Activated T-helper 2 cell treated with anti-CD3 and anti-CD28 coated beads, Interferon-gamma antibody, Interleukin-2, Interleukin-4, amounts not matched to agents 10 μg/mL and 5 μg/mL and 100 μg/mL, durations not matched to agents 14 hours and 24 hours and 36 hours (primary cell): ENCODE data around the gene IL17RB. TPM values are rescaled to one million over a fixed set of nuclear protein-coding genes. Genes with fewer than 3 reads are reported as not detected.

ENCODE experiments used
- DNase-seq: peaks from one replicate; pipeline ENCODE4 v3.0.0; 2021; ENCODE audit warnings: low spot score
- H3K27ac Mint-ChIP-seq: one replicate; pipeline ENCODE4 v1.8.0; 2021; ENCODE audit warnings: mixed read lengths
- H3K27me3 Mint-ChIP-seq: one replicate; pipeline ENCODE4 v1.8.0; 2021; ENCODE audit warnings: low read depth, mixed read lengths
- H3K36me3 Mint-ChIP-seq: one replicate; pipeline ENCODE4 v1.8.0; 2021; ENCODE audit warnings: low read depth, mixed read lengths
- H3K4me1 Mint-ChIP-seq: one replicate; pipeline ENCODE4 v1.8.0; 2021; ENCODE audit warnings: low read depth, mixed read lengths
- H3K4me3 Mint-ChIP-seq: one replicate; pipeline ENCODE4 v1.8.0; 2021; ENCODE audit warnings: low read depth, mild to moderate bottlenecking, moderate library complexity, mixed read lengths
- H3K9me3 Mint-ChIP-seq: one replicate; pipeline ENCODE4 v1.8.0; 2021; ENCODE audit warnings: mixed read lengths
- intact Hi-C: fragments of 100-400 bp; cut with micrococcal nuclease; formaldehyde crosslinking; loops from one replicate; pipeline ENCODE4 v1.15.1; 2023
- total RNA-seq: library from RNA; stranded (reverse); gene quantifications from 2 replicates; pipeline ENCODE4 v1.2.3, GENCODE V29; 2022

Gene IL17RB
- total RNA-seq, 1 donor from 2014 or later: 33.3 TPM

DNA sequence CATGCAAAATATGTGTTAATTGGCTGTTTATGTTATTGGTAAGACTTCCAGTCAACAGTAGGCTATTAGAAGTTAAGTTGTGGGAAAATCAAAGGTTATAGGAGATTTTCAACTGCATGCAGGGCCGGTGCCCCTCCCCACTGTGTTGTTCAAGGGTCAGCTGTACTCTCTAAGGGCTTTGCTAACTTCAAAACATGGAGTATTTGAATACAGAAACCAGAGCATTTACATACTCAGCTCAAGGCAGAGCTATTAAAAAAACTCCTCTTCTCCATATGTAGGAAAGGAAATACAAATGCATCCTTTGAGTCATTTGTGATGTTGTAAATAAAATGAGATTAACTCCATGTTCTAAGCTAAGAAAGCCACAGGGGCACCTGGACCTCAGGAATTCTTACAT, 16.8 kb downstream of the IL17RB start:
- intact Hi-C loops: no loop called here
- Mint-ChIP-seq H3K9me3 (no peaks in the 10 kb centered on the region), H3K4me3 (no peak overlapping the region), H3K36me3 (peaks cover 63% of the 10 kb centered on the region), H3K27me3 (no peaks in the 10 kb centered on the region), H3K4me1 (peaks cover 3% of the 10 kb centered on the region), H3K27ac (no peak overlapping the region)
- DNase-seq: no peak

DNA sequence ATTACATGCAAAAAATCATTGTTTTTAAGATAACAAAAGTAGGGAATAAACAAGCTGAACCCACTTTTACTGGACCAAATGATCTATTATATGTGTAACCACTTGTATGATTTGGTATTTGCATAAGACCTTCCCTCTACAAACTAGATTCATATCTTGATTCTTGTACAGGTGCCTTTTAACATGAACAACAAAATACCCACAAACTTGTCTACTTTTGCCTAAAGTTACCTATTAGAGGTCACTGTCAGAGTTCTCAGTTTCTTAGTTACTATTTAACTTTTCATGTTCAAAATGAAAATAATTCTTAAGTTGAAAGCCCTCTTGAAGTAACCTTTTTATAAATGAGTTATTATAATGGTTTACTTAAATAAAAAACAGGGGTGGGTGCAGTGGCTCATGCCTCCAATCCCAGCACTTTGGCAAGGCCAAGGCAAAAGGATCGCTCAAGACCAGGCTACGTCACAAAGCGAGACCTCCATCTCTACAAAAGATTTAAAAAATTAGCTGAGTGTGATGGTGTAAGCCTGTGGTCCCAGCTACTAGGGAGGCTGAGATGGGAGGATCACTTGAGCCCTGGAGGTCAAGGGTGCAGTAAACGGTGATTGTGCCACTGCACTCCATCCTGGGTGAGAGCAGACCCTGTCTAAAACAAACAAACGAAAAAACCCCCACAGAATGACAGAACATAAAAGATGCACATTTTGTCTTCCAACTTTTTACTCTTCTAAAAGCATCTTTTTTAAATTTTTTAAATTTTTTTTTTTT, 19.5 kb downstream of the IL17RB start:
- Mint-ChIP-seq H3K9me3 (no peaks in the 10 kb centered on the region), H3K36me3 (peaks cover 71% of the 10 kb centered on the region), H3K27me3 (no peaks in the 10 kb centered on the region), H3K4me3 (no peak overlapping the region), H3K27ac (no peak overlapping the region), H3K4me1 (peaks cover 3% of the 10 kb centered on the region)
- intact Hi-C loops: no loop called here
- no peak for DNase-seq

DNA sequence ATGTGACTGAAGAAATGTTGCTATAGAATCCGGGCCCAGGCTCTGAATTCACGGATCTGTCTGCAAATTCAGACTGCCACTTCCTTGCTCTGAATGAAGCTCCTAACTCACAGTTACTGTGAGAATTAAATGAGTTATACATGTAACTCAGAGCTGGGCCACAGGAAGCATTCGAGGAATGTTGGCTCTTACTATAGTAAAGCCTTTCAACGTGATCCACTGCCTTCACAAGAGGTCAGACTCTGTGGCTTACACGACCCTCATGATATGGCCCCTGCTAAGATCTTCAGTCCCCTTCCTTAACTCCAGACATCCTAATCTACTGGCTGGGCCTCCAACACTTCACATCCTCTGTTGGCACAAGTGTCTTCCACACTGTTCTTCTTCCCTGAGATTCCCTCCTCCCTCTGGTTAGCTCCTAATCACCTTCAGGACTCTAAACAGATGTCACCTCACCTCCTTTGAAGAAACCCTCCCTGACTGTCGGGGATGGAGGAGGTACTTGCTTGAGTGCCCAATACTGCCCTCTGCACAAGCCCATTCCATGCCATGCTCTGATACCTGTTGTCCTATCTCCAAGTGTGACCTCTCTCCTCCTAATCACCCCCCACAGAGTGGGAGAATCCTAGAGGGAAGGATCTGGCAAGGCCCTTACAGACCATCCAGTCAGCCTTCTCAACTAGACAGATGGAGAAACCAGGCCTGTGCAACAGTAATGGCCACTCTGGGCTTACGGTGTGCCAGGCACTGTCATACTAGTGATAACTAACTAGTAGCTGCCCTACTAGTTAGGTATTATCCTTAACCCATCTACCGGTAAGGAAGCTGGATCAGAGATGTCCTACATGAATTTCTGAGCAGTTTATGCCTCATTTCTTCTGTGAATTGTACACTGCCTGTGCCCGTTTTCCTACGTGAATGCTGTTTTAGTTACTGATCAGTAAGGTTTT, 34.3 kb downstream of the IL17RB start:
- Mint-ChIP-seq H3K27me3 (no peaks in the 10 kb centered on the region), H3K4me3 (peak overlapping the region; percentile 99), H3K36me3 (peaks cover 68% of the 10 kb centered on the region), H3K4me1 (peaks cover 22% of the 10 kb centered on the region), H3K27ac (peak overlapping the region; percentile 96), H3K9me3 (no peaks in the 10 kb centered on the region)
- intact Hi-C loops: no loop called here
- no peak for DNase-seq

DNA sequence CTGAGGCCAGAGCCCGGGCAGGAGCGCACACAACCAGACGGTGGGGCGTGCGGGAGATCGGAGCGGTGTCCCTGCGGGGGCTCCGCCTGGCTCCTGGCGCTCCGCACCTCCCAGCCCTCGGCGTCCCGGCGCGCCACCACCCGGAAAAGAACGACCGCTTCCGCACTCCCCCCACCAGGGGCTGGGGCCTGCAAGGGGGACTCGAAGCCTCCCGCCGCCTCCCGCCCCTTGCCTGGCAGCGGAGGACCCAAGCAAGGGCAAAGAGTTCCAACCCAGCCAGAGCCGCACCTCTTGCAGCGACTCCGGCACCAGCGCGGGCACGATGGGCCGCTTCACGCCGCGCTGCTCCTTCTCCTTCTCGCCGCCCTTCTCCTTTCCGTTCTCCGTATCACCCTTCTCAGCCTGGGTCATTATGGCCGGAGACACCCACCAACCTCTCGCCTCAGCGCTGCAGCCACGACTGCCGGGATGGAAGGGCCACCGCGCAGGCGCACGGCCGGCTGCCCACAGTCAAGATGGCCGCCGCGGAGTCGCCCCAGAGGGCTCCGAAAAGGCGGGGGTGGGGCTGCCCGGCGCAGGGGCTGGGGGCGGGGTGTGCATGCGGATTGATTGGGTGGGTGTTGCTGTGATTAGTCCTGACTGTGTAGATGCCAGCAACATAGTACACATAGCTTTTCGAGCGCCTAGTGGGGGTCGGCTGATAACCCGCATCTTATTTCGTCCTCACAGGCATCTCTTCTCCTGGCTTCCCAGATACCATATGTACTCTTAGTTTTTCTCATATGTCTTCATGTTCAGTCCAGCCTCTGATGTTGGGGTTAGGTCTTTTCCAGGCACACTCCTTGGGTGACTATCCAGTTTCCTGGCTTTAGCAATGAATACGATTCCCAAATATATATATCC, 35.6 kb downstream of the IL17RB start, which contains the start of gene ACTR8:
Gene ACTR8 (minus strand): TSS at position 462 of the 903 bp plus-strand sequence. CDS start 51 bp downstream, at position 411.
- peak within 1 kb of the TSS; percentile 99 for H3K4me3 Mint-ChIP-seq
- H3K36me3 Mint-ChIP-seq: peaks cover 65% of the 10 kb centered on the region
- H3K27ac Mint-ChIP-seq: peak within 1 kb of the TSS; percentile 96
- H3K4me1 Mint-ChIP-seq: peaks cover 25% of the 10 kb centered on the region
- no peaks in the 10 kb centered on the region for H3K27me3 Mint-ChIP-seq
- peak; percentile 82 for DNase-seq
- intact Hi-C loops: loop anchor here (1.0 kb wide), 1 partner anchor 9 kb away; the partner anchor contains the start of gene SELENOK
- no peaks in the 10 kb centered on the region for H3K9me3 Mint-ChIP-seq

DNA sequence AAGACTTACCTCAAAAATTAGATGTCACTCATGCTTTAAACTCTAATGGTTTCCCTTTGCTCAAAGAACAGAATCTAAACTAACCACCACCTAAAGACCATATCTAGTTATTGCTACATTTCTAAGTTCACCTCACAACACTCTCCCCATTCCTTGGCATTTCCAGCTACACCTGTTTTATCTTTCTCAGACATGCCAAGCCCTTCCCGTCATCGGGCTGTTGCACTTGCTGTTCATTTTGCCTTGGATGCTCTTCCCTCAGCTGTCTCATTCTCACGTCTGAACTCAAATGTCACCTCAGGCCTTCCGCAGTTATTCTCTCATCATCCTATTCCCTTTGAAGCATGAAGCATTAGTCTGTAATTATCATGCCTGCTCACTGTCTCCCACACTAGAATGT, 36.6 kb downstream of the IL17RB start:
- DNase-seq: no peak
- intact Hi-C loops: no loop called here
- peak overlapping the region; percentile 99 for H3K4me3 Mint-ChIP-seq

DNA sequence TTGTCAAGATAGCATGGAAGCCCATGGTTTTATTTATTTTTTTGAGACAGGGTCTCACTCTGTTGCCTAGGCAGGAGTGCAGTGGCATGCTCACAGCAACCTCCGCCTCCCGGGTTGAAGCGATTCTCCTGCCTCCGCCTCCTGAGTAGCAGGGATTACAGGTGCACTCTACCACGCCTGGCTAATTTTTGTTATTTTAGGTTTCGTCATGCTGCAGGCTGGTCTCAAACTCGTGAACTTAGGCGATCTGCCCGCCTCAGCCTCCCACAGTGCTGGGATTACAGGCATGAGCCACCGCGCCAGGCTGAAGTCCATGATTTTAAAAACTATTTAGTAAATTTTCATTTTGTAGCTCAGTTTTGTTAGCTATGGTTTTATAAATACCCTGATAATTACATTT, 38.3 kb downstream of the IL17RB start:
- H3K27me3 Mint-ChIP-seq: no peaks in the 10 kb centered on the region
- H3K9me3 Mint-ChIP-seq: no peaks in the 10 kb centered on the region
- DNase-seq: no peak
- H3K4me3 Mint-ChIP-seq: no peak overlapping the region
- H3K36me3 Mint-ChIP-seq: peaks cover 68% of the 10 kb centered on the region
- peaks cover 44% of the 10 kb centered on the region for H3K4me1 Mint-ChIP-seq
- intact Hi-C loops: no loop called here
- no peak overlapping the region for H3K27ac Mint-ChIP-seq

More for the DNA sequence above, 36.6 kb downstream of the IL17RB start:
- Mint-ChIP-seq H3K27ac (peak overlapping the region; percentile 76), H3K36me3 (peaks cover 65% of the 10 kb centered on the region), H3K9me3 (no peaks in the 10 kb centered on the region), H3K4me1 (peaks cover 35% of the 10 kb centered on the region), H3K27me3 (no peaks in the 10 kb centered on the region)

DNA sequence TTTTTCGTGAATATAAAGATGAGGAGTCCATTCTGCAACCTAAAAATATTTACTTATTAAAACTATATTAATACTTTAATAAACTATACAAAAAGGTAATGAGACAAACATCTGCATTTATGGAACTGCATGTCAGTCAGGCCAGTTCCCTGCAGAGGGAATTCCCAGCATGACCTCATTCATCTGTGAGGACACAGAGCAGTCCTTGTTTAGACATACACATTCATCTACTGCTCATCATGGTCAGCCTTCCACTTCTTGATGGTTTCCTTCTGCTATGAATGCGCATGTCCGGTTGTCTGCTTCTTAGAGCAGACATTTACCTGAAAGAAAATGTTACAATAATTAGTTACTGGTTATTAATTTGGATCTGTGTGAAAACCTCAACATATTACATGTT, 38.9 kb downstream of the IL17RB start:
- intact Hi-C loops: no loop called here
- Mint-ChIP-seq H3K4me1 (peaks cover 45% of the 10 kb centered on the region), H3K4me3 (no peak overlapping the region), H3K27ac (no peak overlapping the region), H3K36me3 (peaks cover 67% of the 10 kb centered on the region), H3K9me3 (no peaks in the 10 kb centered on the region), H3K27me3 (no peaks in the 10 kb centered on the region)
- no peak for DNase-seq

DNA sequence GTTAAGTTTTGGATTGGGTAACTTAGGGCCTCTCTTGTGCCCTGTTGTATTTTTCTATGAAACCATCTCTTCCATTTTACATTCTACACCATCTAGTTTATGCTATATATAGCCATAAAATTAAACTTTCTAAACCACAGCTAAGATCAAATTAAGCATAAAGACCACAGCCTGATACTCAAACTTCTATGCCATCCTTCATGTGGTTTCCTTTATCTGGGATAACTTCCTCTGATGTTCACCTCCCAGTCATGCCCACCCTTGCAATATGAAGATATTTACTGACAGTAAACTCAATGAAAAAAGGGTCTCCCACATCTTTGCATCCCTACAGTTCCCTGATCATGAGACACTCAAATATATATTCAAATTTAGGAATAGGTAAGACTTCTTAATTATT, 41.1 kb downstream of the IL17RB start:
- H3K9me3 Mint-ChIP-seq: no peaks in the 10 kb centered on the region
- peak overlapping the region; percentile 16 for H3K27ac Mint-ChIP-seq
- H3K4me3 Mint-ChIP-seq: no peak overlapping the region
- intact Hi-C loops: no loop called here
- H3K27me3 Mint-ChIP-seq: no peaks in the 10 kb centered on the region
- DNase-seq: no peak
- peaks cover 73% of the 10 kb centered on the region for H3K36me3 Mint-ChIP-seq
- peaks cover 48% of the 10 kb centered on the region for H3K4me1 Mint-ChIP-seq

DNA sequence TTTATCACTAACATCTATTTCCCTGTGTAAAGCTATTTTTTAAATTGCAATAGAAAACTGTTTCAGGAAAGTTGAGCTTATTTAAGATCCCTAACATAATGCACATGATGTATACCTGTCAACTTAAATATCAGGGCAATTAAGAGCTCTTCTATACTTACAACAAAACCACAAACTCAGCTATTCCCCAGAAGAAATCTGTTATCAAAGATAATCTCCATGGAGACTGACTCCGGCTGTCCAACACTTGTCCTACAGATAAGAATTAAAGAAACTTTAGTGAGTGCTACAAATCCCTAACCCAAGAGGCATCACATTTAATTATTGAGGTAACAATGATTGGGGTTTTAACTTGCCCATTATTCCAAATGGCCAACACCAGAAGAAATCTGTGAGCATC, 41.9 kb downstream of the IL17RB start:
- Mint-ChIP-seq H3K4me1 (peaks cover 48% of the 10 kb centered on the region), H3K4me3 (no peak overlapping the region), H3K27me3 (no peaks in the 10 kb centered on the region), H3K36me3 (peaks cover 70% of the 10 kb centered on the region), H3K27ac (no peak overlapping the region), H3K9me3 (no peaks in the 10 kb centered on the region)
- no peak for DNase-seq
- intact Hi-C loops: no loop called here

DNA sequence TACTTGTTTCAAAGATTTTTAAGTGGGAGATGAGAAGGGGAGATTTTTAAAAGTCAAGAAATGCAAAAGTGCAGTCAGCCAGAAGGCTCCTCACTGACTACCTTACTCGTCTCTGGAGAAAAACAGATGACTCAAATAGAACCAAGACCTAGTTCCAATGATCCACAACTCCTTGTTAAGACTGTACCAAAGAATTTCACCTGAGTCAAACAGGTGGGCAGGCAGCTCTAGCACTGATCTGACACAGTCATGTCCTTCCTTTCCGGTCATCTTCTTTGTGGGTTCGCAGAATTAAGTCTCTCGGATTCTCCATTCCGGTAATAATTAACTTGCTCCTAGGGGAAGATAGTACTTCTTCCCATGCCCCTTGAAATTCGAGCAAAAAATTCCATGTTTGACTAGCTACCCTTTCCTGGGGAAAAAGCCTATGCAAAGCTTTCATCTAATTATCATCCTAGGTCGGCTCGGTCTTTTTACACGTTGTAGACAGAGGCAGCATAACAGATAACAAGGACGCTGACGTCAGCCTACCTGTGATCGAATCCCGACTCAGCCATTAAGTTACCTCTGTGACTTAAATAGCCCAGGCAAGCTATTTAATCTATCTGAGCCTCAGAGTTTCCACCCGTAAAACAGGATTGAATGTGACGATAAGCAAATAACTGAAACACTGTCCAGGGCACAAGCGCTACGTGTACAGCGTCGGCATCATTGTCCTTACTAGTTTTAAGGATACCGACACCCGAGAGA, 44.5 kb downstream of the IL17RB start:
- H3K4me1 Mint-ChIP-seq: peaks cover 48% of the 10 kb centered on the region
- DNase-seq: peak; percentile 44

DNA sequence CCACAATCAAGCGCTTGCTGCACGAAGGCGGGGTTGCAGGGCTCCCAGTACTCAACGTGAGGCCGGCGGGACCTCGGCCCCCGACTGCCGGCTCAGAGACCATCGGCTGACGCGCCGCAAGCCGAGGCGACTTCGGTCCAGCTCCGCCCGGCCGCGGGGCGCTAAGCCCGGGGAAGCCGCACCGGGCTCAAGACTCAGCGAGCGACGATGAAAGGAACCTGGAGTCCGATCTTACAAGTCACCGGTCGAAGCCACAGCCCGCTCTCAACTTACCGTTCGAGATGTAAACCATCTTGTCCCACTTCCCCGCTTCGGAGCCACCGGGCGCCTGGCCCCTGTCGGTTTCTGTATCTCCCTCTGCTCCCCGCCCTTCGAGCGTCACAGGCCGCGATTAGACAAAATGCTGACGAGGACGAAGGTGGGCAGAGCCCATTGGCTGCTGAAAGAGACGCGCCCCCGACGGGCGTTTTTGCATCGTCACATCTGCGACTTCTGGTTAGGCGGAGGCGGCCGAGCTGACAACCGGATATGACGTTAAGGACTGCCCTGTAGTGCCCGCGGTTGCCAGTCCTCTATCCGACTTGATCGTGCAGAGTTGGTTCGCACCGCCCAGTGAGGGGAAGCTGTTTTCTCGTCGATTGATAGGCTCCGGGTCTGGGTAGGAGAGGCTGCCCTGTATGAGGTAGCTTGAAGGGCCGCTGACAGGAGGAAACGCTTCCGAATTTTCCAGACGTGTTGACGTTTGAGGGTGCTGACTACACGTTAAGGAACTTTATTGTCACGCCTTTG, 45.3 kb downstream of the IL17RB start, which contains the start of gene SELENOK:
Gene SELENOK (minus strand): TSS at position 363 of the 789 bp plus-strand sequence.
- peak; percentile 98 for DNase-seq
- intact Hi-C loops: loop anchor here (1.0 to 5.0 kb wide), 4 partner anchors 9 to 545 kb away; partner anchors contain the start of genes ACTR8 and DCP1A
- peaks cover 19% of the 10 kb centered on the region for H3K27me3 Mint-ChIP-seq
- H3K27ac Mint-ChIP-seq: peak within 1 kb of the TSS; percentile 97
- H3K4me1 Mint-ChIP-seq: peaks cover 47% of the 10 kb centered on the region
- peaks cover 52% of the 10 kb centered on the region for H3K36me3 Mint-ChIP-seq
- peak within 1 kb of the TSS; percentile 93 for H3K4me3 Mint-ChIP-seq
- H3K9me3 Mint-ChIP-seq: no peaks in the 10 kb centered on the region

More for the DNA sequence above, 44.5 kb downstream of the IL17RB start:
- Mint-ChIP-seq H3K36me3 (peaks cover 54% of the 10 kb centered on the region), H3K4me3 (peak overlapping the region; percentile 93), H3K27ac (peak overlapping the region; percentile 97), H3K9me3 (no peaks in the 10 kb centered on the region), H3K27me3 (peaks cover 14% of the 10 kb centered on the region)
- intact Hi-C loops: loop anchor here (1.0 to 5.0 kb wide), 4 partner anchors 9 to 544 kb away; partner anchors contain the start of genes ACTR8 and DCP1A
